HepG2 (cell line): ENCODE measurements around the gene KRTAP10-11. TPM values are rescaled to one million over a fixed set of nuclear protein-coding genes. Genes with fewer than 3 reads are reported as not detected.

Source experiments
- ATAC-seq: fragments of 200-7000 bp; cut with Tn5 transposase; 3 replicates; pipeline ENCODE4 v1.9.1; 2020; ENCODE audit warnings: mild to moderate bottlenecking, moderate library complexity
- BruUV-seq: library from RNA; stranded (reverse); fragments of 400-500 nt; replicated peaks from 2 replicates; lab custom pipeline; 2021; lab: Mats Ljungman, UMichigan
- CTCF ChIA-PET: fragments of 300-600 bp; formaldehyde crosslinking; extraction: SDS; loops from one replicate; lab custom pipeline; 2021; ENCODE audit warnings: low total read pairs, inconsistent platforms, low intra/inter-chr PET ratio; lab: Yijun Ruan, JAX
- POLR2A ChIA-PET: fragments of 350-600 bp; sonication (Branson Sonifier 250); formaldehyde crosslinking; loops from one replicate; lab custom pipeline; 2020; ENCODE audit warnings: antibody characterized with exemption, inconsistent platforms; lab: Yijun Ruan, JAX
- DNase-seq: peaks from one replicate; pipeline ENCODE4 v3.0.0-alpha.2; 2015; ENCODE audit warnings: low spot score
- FAIRE-seq: peaks from 3 replicates; lab custom pipeline; 2011; peaks lifted over from hg19 to GRCh38; lab: Jason Lieb, UNC
- H2AFZ ChIP-seq: one replicate; pipeline ENCODE4 v1.6.1; 2011; ENCODE audit warnings: low read length, inconsistent platforms
- H3K27ac ChIP-seq: fragments of 300-600 bp; 3 replicates; pipeline ENCODE4 v1.8.0; 2011; ENCODE audit warnings: mixed run types, mild to moderate bottlenecking, mixed read lengths, low read length, inconsistent platforms; ENCODE audit not compliant: insufficient read depth; ENCODE audit errors: extremely low read length
- H3K27me3 ChIP-seq, 2 experiments: fragments of 200-600 bp in 1 of 2; 2 replicates in 1 of 2; 3 replicates in 1 of 2; pipeline versions ENCODE4 v1.6.0 to v1.8.0; 2011; ENCODE audit warnings: low read length in 2 of 2, mild to moderate bottlenecking in 2 of 2, moderate library complexity in 2 of 2, inconsistent platforms in 1 of 2; ENCODE audit not compliant: insufficient read depth in 2 of 2, control insufficient read depth in 1 of 2
- H3K36me3 ChIP-seq, 2 experiments: fragments of 200-600 bp in 1 of 2; replicated peaks in 1 of 2; 2 replicates in 1 of 2; 3 replicates in 1 of 2; pipeline versions ENCODE4 v1.5.1 to v1.8.0; 2011; ENCODE audit warnings: low read length in 2 of 2, inconsistent platforms in 1 of 2; ENCODE audit not compliant: insufficient read depth in 2 of 2, control insufficient read depth in 1 of 2
- H3K4me1 ChIP-seq: 2 replicates; pipeline ENCODE4 v1.5.1; 2012; ENCODE audit warnings: low read length, inconsistent platforms; ENCODE audit not compliant: insufficient read depth
- H3K4me2 ChIP-seq: 2 replicates; pipeline ENCODE4 v1.6.0; 2011; ENCODE audit warnings: low read depth, low read length, inconsistent platforms
- H3K4me3 ChIP-seq, 3 experiments: fragments of 200-600 bp in 1 of 3; sonication (generic), shearing (Covaris generic) in 1 of 3; replicated peaks in 1 of 3; 2 replicates each; pipeline ENCODE4 v1.5.1; 2011 to 2016; ENCODE audit warnings: low read length in 3 of 3, inconsistent platforms in 2 of 3, low read depth in 2 of 3, mild to moderate bottlenecking in 2 of 3, control low read depth in 1 of 3, mixed read lengths in 1 of 3; ENCODE audit not compliant: insufficient read depth in 1 of 3
- H3K79me2 ChIP-seq: one replicate; pipeline ENCODE4 v1.6.1; 2011; ENCODE audit warnings: low read length, inconsistent platforms; ENCODE audit not compliant: insufficient read depth
- H3K9ac ChIP-seq: 2 replicates; pipeline ENCODE4 v1.6.0; 2011; ENCODE audit warnings: mild to moderate bottlenecking, low read depth, low read length, inconsistent platforms; ENCODE audit not compliant: insufficient read depth
- H3K9me3 ChIP-seq: 2 replicates; pipeline ENCODE4 v1.5.1; 2012; ENCODE audit warnings: mild to moderate bottlenecking, low read length
- H4K20me1 ChIP-seq: 2 replicates; pipeline ENCODE4 v1.6.0; 2011; ENCODE audit warnings: inconsistent platforms, mild to moderate bottlenecking, low read length, moderate library complexity; ENCODE audit not compliant: insufficient read depth
- AGO1 ChIP-seq: fragments of 200-400 bp; formaldehyde crosslinking; IDR thresholded peaks from 2 replicates; pipeline ENCODE4 v1.6.1; 2017; ENCODE audit warnings: mild to moderate bottlenecking, low read depth, low read length, moderate library complexity; ENCODE audit not compliant: poor library complexity, severe bottlenecking
- CREM ChIP-seq, 2 experiments: sonication (generic) in 1 of 2; formaldehyde crosslinking in 1 of 2; IDR thresholded peaks; 2 replicates each; pipeline versions ENCODE4 v1.4.0 to v1.6.1; 2016 to 2020; ENCODE audit warnings: antibody characterized with exemption in 1 of 2, mild to moderate bottlenecking in 1 of 2, missing genetic modification reagents in 1 of 2
- MEIS1 ChIP-seq: sonication (generic); formaldehyde crosslinking; IDR thresholded peaks from 2 replicates; pipeline ENCODE4 v1.9.0; 2021; ENCODE audit warnings: mild to moderate bottlenecking, missing genetic modification reagents, moderate library complexity, borderline replicate concordance
- NFE2L1 ChIP-seq: sonication (generic); formaldehyde crosslinking; IDR thresholded peaks from 2 replicates; pipeline ENCODE4 v1.4.0; 2020; ENCODE audit warnings: missing genetic modification reagents, mild to moderate bottlenecking, borderline replicate concordance
- PLSCR1 ChIP-seq: sonication (generic); formaldehyde crosslinking; IDR thresholded peaks from 2 replicates; pipeline ENCODE4 v1.5.0; 2020; ENCODE audit warnings: missing genetic modification reagents, mild to moderate bottlenecking, borderline replicate concordance
- POGZ ChIP-seq: sonication (generic); formaldehyde crosslinking; IDR thresholded peaks from 2 replicates; pipeline ENCODE4 v1.4.0; 2020; ENCODE audit warnings: mild to moderate bottlenecking, missing genetic modification reagents
- RCOR2 ChIP-seq: IDR thresholded peaks from 2 replicates; pipeline ENCODE4 v1.6.1; 2016; ENCODE audit warnings: missing biosample characterization, missing genetic modification reagents
- SNRNP70 ChIP-seq: fragments of 200-400 bp; formaldehyde crosslinking; IDR thresholded peaks from 2 replicates; pipeline ENCODE4 v1.6.1; 2017; ENCODE audit warnings: mild to moderate bottlenecking, low read depth, low read length, moderate library complexity
- TBX3 ChIP-seq: fragments of 450-650 bp; IDR thresholded peaks from 2 replicates; pipeline ENCODE4 v1.6.1; 2017; ENCODE audit warnings: antibody characterized with exemption, mild to moderate bottlenecking, inconsistent platforms, borderline replicate concordance
- XRCC5 ChIP-seq: fragments of 200-400 bp; formaldehyde crosslinking; optimal IDR thresholded peaks from 2 replicates; pipeline ENCODE3; 2017; ENCODE audit warnings: mild to moderate bottlenecking, low read length
- ZBTB3 ChIP-seq: sonication (generic); formaldehyde crosslinking; IDR thresholded peaks from 2 replicates; pipeline ENCODE4 v1.4.0; 2020; ENCODE audit warnings: low read depth, mild to moderate bottlenecking, moderate library complexity, missing genetic modification reagents, borderline replicate concordance
- ZNF124 ChIP-seq: sonication (generic); formaldehyde crosslinking; IDR thresholded peaks from 2 replicates; pipeline ENCODE4 v1.4.0; 2020; ENCODE audit warnings: missing genetic modification reagents
- ZNF451 ChIP-seq: sonication (generic); formaldehyde crosslinking; IDR thresholded peaks from 2 replicates; pipeline ENCODE4 v1.5.0; 2020; ENCODE audit warnings: mild to moderate bottlenecking, missing genetic modification reagents
- ZNF605 ChIP-seq: sonication (generic); formaldehyde crosslinking; IDR thresholded peaks from 2 replicates; pipeline ENCODE4 v1.8.0; 2022; ENCODE audit warnings: mild to moderate bottlenecking, missing genetic modification reagents
- WGBS: methylation state at CpG from one replicate; pipeline ENCODE4 v1.1.6; 2017; ENCODE audit warnings: low lambda C conversion rate; 5-methylcytosine and 5-hydroxymethylcytosine counted together
- in situ Hi-C: cut with HindIII; loops from 2 replicates; pipeline ENCODE4 v1.10.0; 2017; ENCODE audit warnings: low pct_unique_long_range_greater_than_20kb; ENCODE audit not compliant: extremely low pct_ligation_motif_present
- intact Hi-C: fragments of 100-400 bp; cut with micrococcal nuclease; formaldehyde crosslinking; loops from one replicate; pipeline ENCODE4 v1.10.0; 2022; ENCODE audit not compliant: unreplicated experiment
- polyA plus RNA-seq, 8 experiments: library from polyadenylated mRNA; depleted of rRNA in 3 of 8; stranded (reverse) in 7 of 8; unstranded in 1 of 8; fragments of >200 nt; fragmentation: Illumina TruSeq in 4 of 8; extraction: Trizol in 4 of 8; gene quantifications; 2 replicates each; pipeline versions ENCODE4 v1.2.1 to v1.2.3, GENCODE V29; 2011 to 2016; ENCODE audit warnings: low read depth in 4 of 8, missing spikeins in 1 of 8, mixed read lengths in 1 of 8; ENCODE audit not compliant: insufficient read depth in 1 of 8
- total RNA-seq, 5 experiments: library from RNA; depleted of rRNA; stranded (reverse); fragments of >200 nt; fragmentation: Illumina TruSeq; extraction: Trizol; gene quantifications; 2 replicates each; pipeline ENCODE4 v1.2.3, GENCODE V29; 2016; ENCODE audit warnings: low read depth in 1 of 5
- TF ChIP-seq, protein P1 (sequence below): sonication (generic); formaldehyde crosslinking; IDR thresholded peaks from 2 replicates; pipeline ENCODE4 v1.5.1; 2020; ENCODE audit warnings: mild to moderate bottlenecking, missing genetic modification reagents, borderline replicate concordance

Gene KRTAP10-11
- total and polyA plus RNA-seq, 2 of the 13 experiments (the other 11 are each of a cell fraction or from before 2014, with no cell fraction given): not detected

- 51% methylated on average over 7 of the region's 11 CpGs for WGBS
These were observed 48.6 kb downstream of the KRTAP10-11 start for GRCh38 chr21:44694776-44695175.

GRCh38 chr21:44695184-44695583 is 49.0 kb downstream of the KRTAP10-11 start:
- Histone ChIP-seq H2AFZ (no peak overlapping the region), H3K4me2 (no peak overlapping the region; the same call in 1 of the 2 replicates), H3K79me2 (no peaks in the 10 kb centered on the region), H3K36me3 (no peaks in the 10 kb centered on the region), H3K4me1 (peaks cover 51% of the 10 kb centered on the region), H3K9ac (no peak overlapping the region), H4K20me1 (no peaks in the 10 kb centered on the region), H3K27ac (no peak overlapping the region), H3K4me3 (no peak overlapping the region), H3K9me3 (peaks cover 16% of the 10 kb centered on the region), H3K27me3 (peaks cover 0 to 2% of the 10 kb centered on the region in 2 experiments; a peak in 1 of 5 replicates)
- in situ Hi-C loops: no loop called here
- ChIA-PET CTCF (no interaction called here), POLR2A (no interaction called here)
- no peak for FAIRE-seq
- no peak for ATAC-seq
- BruUV-seq: no TSS peak
- no peak for DNase-seq
- WGBS: 30% methylated on average over 6 of the region's 8 CpGs
- intact Hi-C loops: loop anchor here (10.0 kb wide), 1 partner anchor 60 kb away; the partner anchor contains the start of gene KRTAP10-10
- TF ChIP-seq MEIS1 (CRISPR knock-in tag) (no peak), PLSCR1 (no peak), TBX3 (no peak), NFE2L1 (CRISPR knock-in tag) (no peak), RCOR2 (CRISPR knock-in tag) (no peak), XRCC5 (no peak), ZNF124 (CRISPR knock-in tag) (no peak), ZNF605 (no peak), SNRNP70 (no peak), ZNF451 (no peak)
- TF ChIP-seq, protein P1, sequence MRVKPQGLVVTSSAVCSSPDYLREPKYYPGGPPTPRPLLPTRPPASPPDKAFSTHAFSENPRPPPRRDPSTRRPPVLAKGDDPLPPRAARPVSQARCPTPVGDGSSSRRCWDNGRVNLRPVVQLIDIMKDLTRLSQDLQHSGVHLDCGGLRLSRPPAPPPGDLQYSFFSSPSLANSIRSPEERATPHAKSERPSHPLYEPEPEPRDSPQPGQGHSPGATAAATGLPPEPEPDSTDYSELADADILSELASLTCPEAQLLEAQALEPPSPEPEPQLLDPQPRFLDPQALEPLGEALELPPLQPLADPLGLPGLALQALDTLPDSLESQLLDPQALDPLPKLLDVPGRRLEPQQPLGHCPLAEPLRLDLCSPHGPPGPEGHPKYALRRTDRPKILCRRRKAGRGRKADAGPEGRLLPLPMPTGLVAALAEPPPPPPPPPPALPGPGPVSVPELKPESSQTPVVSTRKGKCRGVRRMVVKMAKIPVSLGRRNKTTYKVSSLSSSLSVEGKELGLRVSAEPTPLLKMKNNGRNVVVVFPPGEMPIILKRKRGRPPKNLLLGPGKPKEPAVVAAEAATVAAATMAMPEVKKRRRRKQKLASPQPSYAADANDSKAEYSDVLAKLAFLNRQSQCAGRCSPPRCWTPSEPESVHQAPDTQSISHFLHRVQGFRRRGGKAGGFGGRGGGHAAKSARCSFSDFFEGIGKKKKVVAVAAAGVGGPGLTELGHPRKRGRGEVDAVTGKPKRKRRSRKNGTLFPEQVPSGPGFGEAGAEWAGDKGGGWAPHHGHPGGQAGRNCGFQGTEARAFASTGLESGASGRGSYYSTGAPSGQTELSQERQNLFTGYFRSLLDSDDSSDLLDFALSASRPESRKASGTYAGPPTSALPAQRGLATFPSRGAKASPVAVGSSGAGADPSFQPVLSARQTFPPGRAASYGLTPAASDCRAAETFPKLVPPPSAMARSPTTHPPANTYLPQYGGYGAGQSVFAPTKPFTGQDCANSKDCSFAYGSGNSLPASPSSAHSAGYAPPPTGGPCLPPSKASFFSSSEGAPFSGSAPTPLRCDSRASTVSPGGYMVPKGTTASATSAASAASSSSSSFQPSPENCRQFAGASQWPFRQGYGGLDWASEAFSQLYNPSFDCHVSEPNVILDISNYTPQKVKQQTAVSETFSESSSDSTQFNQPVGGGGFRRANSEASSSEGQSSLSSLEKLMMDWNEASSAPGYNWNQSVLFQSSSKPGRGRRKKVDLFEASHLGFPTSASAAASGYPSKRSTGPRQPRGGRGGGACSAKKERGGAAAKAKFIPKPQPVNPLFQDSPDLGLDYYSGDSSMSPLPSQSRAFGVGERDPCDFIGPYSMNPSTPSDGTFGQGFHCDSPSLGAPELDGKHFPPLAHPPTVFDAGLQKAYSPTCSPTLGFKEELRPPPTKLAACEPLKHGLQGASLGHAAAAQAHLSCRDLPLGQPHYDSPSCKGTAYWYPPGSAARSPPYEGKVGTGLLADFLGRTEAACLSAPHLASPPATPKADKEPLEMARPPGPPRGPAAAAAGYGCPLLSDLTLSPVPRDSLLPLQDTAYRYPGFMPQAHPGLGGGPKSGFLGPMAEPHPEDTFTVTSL (CRISPR knock-in tag): no peak

More at GRCh38 chr21:44694776-44695175, 48.6 kb downstream of the KRTAP10-11 start:
- peaks cover 47% of the 10 kb centered on the region for H3K4me1 ChIP-seq
- intact Hi-C loops: loop anchor here (10.0 kb wide), 1 partner anchor 60 kb away; the partner anchor contains the start of gene KRTAP10-10
- ATAC-seq (no peak), DNase-seq (no peak), FAIRE-seq (no peak)
- no peaks in the 10 kb centered on the region for H3K79me2 ChIP-seq
- no peak overlapping the region for H3K27ac ChIP-seq
- H2AFZ ChIP-seq: no peak overlapping the region
- CTCF ChIA-PET: no interaction called here
- no peak overlapping the region for H3K9ac ChIP-seq
- H3K4me2 ChIP-seq: no peak overlapping the region
- BruUV-seq: no TSS peak
- H3K27me3 ChIP-seq: peaks cover 0 to 2% of the 10 kb centered on the region in 2 experiments; a peak in 1 of 5 replicates
- in situ Hi-C loops: no loop called here
- no peaks in the 10 kb centered on the region for H4K20me1 ChIP-seq
- POLR2A ChIA-PET: no interaction called here
- H3K9me3 ChIP-seq: peaks cover 16% of the 10 kb centered on the region
- no peak overlapping the region for H3K4me3 ChIP-seq
- TF ChIP-seq ZBTB3 (CRISPR knock-in tag): no peak
- no peak for TF ChIP-seq CREM (IDR thresholded peaks at IDR 0.05)
- TF ChIP-seq CREM (CRISPR knock-in tag; IDR thresholded peaks at IDR 0.05): no peak
- no peak for TF ChIP-seq AGO1
- TF ChIP-seq POGZ (CRISPR knock-in tag): no peak
- no peaks in the 10 kb centered on the region for H3K36me3 ChIP-seq
